Measurements from ENCODE around the gene GZF1.

Gene GZF1

GRCh38 chr20:23407781-23408464 is 45.9 kb downstream of the GZF1 start:
- TF ChIP-seq, protein P1, sequence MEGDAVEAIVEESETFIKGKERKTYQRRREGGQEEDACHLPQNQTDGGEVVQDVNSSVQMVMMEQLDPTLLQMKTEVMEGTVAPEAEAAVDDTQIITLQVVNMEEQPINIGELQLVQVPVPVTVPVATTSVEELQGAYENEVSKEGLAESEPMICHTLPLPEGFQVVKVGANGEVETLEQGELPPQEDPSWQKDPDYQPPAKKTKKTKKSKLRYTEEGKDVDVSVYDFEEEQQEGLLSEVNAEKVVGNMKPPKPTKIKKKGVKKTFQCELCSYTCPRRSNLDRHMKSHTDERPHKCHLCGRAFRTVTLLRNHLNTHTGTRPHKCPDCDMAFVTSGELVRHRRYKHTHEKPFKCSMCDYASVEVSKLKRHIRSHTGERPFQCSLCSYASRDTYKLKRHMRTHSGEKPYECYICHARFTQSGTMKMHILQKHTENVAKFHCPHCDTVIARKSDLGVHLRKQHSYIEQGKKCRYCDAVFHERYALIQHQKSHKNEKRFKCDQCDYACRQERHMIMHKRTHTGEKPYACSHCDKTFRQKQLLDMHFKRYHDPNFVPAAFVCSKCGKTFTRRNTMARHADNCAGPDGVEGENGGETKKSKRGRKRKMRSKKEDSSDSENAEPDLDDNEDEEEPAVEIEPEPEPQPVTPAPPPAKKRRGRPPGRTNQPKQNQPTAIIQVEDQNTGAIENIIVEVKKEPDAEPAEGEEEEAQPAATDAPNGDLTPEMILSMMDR (IDR thresholded peaks at IDR 0.05; ENCODE audit: unreplicated experiment in 3 of 3) = no peak
- Mint-ChIP-seq H3K4me3 (no peak overlapping the region), H3K27ac (no peak overlapping the region)

GRCh38 chr20:23408957-23409356 is 47.0 kb downstream of the GZF1 start:
- TF ChIP-seq, protein P1 (IDR thresholded peaks at IDR 0.05; ENCODE audit: unreplicated experiment in 3 of 3) = no peak
- peaks cover 5% of the 10 kb centered on the region for H3K36me3 Mint-ChIP-seq (ENCODE audit: low read depth)
- H3K4me1 Mint-ChIP-seq = peaks cover 48% of the 10 kb centered on the region
- no peak overlapping the region for H3K4me3 Mint-ChIP-seq
- H3K9me3 Mint-ChIP-seq = no peaks in the 10 kb centered on the region
- H3K27me3 Mint-ChIP-seq (ENCODE audit: low read depth) = no peaks in the 10 kb centered on the region
- H3K27ac Mint-ChIP-seq = no peak overlapping the region

More at GRCh38 chr20:23407781-23408464, 45.9 kb downstream of the GZF1 start:
- Mint-ChIP-seq H3K36me3 (ENCODE audit: low read depth) (peaks cover 5% of the 10 kb centered on the region), H3K4me1 (peaks cover 42% of the 10 kb centered on the region), H3K27me3 (ENCODE audit: low read depth) (no peaks in the 10 kb centered on the region), H3K9me3 (no peaks in the 10 kb centered on the region)

GRCh38 chr20:23409800-23410199 is 47.8 kb downstream of the GZF1 start:
- peak overlapping the region in 2 of 3 experiments; percentile 4 to 7 for H3K27ac Mint-ChIP-seq
- H3K9me3 Mint-ChIP-seq = no peaks in the 10 kb centered on the region
- TF ChIP-seq, protein P1 (IDR thresholded peaks at IDR 0.05; ENCODE audit: unreplicated experiment in 3 of 3) = no peak
- peaks cover 43% of the 10 kb centered on the region for H3K4me1 Mint-ChIP-seq
- H3K36me3 Mint-ChIP-seq (ENCODE audit: low read depth) = peaks cover 5% of the 10 kb centered on the region
- H3K4me3 Mint-ChIP-seq = no peak overlapping the region
- H3K27me3 Mint-ChIP-seq (ENCODE audit: low read depth) = no peaks in the 10 kb centered on the region

GRCh38 chr20:23410916-23411695 is 49.1 kb downstream of the GZF1 start:
- Mint-ChIP-seq H3K9me3 (no peaks in the 10 kb centered on the region), H3K4me3 (no peak overlapping the region), H3K27ac (no peak overlapping the region), H3K4me1 (peaks cover 38% of the 10 kb centered on the region), H3K27me3 (ENCODE audit: low read depth) (no peaks in the 10 kb centered on the region), H3K36me3 (ENCODE audit: low read depth) (peaks cover 5% of the 10 kb centered on the region)
- TF ChIP-seq, protein P1 (IDR thresholded peaks at IDR 0.05; ENCODE audit: unreplicated experiment in 3 of 3) = no peak

- Mint-ChIP-seq H3K4me1 (peaks cover 38% of the 10 kb centered on the region), H3K27me3 (ENCODE audit: low read depth) (no peaks in the 10 kb centered on the region), H3K9me3 (no peaks in the 10 kb centered on the region), H3K36me3 (ENCODE audit: low read depth) (peaks cover 5% of the 10 kb centered on the region), H3K27ac (peak overlapping the region in 1 of 3 experiments; percentile 39), H3K4me3 (no peak overlapping the region)
- TF ChIP-seq, protein P1 (IDR thresholded peaks at IDR 0.05; ENCODE audit: unreplicated experiment in 3 of 3) = no peak
Measured at GRCh38 chr20:23412026-23412425, 50.0 kb downstream of the GZF1 start.

Measured in nephron (organoid).